Suprapubic skin (tissue), 4 donors: Measurements from ENCODE around the gene DOK6.

Experiments used
- POLR2A ChIP-seq, 2 donors: fragments of 450-650 bp; IDR thresholded peaks; one replicate each; pipeline ENCODE4 v1.6.1; 2017; ENCODE audit warnings: antibody characterized with exemption in 2 of 2, mild to moderate bottlenecking in 2 of 2, moderate library complexity in 2 of 2
- POLR2AphosphoS5 ChIP-seq, 3 donors: sonication (generic); formaldehyde crosslinking; IDR thresholded peaks; one replicate each; pipeline ENCODE4 v1.6.1; 2017; ENCODE audit warnings: antibody characterized with exemption in 3 of 3
- TF ChIP-seq, protein P1 (sequence below), 2 donors: fragments of 200-600 bp in 1 of 2; fragments of 450-650 bp in 1 of 2; sonication (generic) in 1 of 2; IDR thresholded peaks; one replicate each; pipeline ENCODE4 v1.5.1; 2016 to 2019; ENCODE audit warnings: antibody characterized with exemption in 2 of 2, mild to moderate bottlenecking in 1 of 2, moderate library complexity in 1 of 2

DNA sequence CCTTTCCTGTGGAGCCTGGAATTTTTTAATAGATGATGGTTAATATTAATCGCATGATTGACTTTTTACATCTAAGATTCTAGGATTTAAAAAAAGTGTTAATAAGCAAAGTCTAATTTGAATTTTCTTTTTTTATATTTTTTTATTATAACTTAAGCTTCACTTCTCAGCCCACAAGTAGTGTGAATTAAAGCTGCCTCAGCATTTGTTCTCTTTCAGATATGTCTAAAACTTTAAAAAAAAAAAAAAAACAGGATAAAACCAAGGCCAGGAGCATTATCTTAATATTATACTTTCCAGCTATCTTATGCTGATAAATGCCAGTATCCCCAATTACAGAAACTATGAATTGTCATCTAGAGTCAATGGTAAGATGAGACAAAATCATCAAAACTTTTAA lies 437.3 kb downstream of the DOK6 start:
- TF ChIP-seq POLR2A (IDR thresholded peaks at IDR 0.05) (no peak), POLR2AphosphoS5 (IDR thresholded peaks at IDR 0.05) (no peak)
- TF ChIP-seq, protein P1, sequence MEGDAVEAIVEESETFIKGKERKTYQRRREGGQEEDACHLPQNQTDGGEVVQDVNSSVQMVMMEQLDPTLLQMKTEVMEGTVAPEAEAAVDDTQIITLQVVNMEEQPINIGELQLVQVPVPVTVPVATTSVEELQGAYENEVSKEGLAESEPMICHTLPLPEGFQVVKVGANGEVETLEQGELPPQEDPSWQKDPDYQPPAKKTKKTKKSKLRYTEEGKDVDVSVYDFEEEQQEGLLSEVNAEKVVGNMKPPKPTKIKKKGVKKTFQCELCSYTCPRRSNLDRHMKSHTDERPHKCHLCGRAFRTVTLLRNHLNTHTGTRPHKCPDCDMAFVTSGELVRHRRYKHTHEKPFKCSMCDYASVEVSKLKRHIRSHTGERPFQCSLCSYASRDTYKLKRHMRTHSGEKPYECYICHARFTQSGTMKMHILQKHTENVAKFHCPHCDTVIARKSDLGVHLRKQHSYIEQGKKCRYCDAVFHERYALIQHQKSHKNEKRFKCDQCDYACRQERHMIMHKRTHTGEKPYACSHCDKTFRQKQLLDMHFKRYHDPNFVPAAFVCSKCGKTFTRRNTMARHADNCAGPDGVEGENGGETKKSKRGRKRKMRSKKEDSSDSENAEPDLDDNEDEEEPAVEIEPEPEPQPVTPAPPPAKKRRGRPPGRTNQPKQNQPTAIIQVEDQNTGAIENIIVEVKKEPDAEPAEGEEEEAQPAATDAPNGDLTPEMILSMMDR (IDR thresholded peaks at IDR 0.05) = no peak
